Globus pallidus (tissue), 1 donor: ENCODE data around the gene FOXJ1.

Source experiments
- DNase-seq: peaks from one replicate; pipeline ENCODE4 v3.0.0-alpha.2; 2015; ENCODE audit warnings: low spot score

The FOXJ1 gene

DNA sequence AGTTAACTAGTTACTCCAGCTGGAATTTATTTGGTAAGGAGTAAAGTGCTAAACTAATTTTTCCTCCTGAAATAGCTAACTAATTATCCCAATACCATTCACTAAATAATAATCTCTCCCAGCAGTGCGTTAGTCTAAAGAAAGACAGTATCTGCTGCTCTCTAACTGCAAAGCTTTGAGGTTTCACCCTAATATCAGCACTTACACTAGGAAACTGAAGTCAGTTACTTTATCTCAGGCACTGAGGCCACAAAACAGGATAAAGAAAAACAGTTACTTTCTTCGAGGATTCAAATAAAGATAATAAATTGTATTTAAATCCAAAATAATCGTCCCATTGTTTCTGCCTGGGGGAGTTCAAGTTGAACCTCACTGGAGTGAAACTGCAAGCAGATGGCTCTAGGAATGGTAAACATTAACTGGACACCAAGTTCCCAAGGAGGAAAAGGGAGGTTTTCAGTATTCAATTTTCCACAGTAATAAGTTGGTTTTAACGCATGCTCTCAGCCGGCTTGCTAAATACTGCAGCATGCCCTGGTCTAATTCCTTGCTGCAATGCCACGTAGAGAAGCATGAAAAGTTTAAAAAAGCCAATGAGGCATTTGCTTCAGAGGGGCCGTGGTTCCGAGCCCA lies 20.0 kb upstream of the FOXJ1 start:
- no peak for DNase-seq

GRCh38 chr17:76159157-76159556 lies 18.1 kb upstream of the FOXJ1 start:
- DNase-seq: no peak

- DNase-seq: no peak
These were observed 16.7 kb upstream of the FOXJ1 start for GRCh38 chr17:76157759-76158158.

DNA sequence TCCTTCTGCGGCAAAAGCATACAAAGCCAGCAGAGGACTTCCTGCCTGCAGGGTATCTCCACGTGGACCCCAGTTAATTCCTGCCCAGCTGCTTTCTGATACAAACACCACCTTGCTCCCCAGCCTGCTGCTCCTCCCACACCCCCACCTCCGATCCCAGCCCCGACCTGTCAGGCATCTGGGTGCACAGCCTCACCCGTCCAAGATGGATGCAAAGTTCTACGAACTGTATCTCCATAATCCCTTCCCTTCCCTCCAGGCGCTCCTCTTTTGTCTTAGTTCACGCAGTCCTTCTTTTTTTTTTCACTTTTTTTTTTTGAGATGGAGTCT lies 15.6 kb upstream of the FOXJ1 start:
- no peak for DNase-seq

GRCh38 chr17:76155988-76156661 lies 15.1 kb upstream of the FOXJ1 start:
- DNase-seq: no peak

DNA sequence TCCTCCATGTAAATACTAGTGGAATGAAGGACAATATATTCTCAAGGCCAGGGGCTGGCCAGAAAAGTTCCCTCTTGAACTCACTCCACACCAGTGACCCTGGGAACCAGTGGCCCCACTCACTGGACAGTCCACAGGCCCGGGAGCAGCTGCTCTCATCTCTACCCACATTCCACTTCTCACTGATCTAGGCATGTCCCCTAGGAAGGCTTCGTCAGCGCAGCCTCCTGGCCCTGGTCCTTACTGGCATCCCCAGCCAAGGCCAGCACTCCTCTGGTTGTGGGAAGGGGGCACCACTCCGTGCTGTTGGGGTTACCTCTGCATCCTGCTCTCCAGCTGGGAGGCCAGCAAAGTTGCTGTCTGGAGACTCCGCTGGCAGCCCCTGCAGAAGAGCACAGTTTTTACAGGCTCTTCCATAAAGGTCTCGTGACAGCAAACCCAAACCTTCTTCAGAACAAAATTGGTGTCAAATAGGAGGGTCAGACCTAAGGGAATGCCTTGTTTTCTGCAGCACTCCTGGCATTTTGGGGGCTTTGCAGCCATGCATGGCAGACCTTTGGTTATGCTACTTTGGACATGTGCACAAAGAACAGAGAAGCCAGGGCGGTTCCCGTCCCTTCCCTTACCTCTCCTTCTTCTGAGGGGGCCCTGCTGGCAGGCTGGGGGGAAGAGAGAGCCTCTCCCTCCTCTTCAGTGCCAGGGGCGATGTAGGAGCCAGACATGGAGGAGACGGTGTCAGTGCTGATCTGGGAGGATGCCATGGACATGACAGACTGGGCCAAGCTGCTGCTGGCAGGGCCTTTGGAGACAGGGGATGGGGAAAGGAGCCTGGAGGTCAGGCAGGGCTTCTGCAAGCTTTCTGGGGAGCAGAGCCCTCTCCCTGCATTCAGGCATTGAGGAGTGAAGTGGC lies 14.1 kb upstream of the FOXJ1 start:
- DNase-seq: no peak

GRCh38 chr17:76154292-76154691 lies 13.2 kb upstream of the FOXJ1 start:
- DNase-seq: no peak

DNA sequence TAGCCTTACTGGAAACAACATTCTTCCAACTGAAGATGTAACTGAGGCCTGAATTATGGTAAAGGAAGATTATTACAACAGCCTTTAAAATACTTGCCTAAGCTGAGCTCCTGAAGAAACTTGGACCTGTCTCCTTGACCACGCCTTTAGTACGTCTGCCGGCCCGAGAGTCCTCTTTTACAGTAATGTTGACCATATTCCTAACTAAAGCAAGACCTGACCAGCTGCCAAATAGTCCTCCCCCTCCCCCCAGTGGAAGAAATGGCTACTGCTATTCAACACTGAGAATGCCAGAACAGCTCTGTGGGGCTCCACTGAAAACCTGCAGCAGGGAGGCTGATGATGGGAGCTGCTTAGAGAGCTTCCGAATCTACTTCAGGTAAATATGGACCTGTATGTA lies 12.6 kb upstream of the FOXJ1 start:
- DNase-seq: no peak

DNA sequence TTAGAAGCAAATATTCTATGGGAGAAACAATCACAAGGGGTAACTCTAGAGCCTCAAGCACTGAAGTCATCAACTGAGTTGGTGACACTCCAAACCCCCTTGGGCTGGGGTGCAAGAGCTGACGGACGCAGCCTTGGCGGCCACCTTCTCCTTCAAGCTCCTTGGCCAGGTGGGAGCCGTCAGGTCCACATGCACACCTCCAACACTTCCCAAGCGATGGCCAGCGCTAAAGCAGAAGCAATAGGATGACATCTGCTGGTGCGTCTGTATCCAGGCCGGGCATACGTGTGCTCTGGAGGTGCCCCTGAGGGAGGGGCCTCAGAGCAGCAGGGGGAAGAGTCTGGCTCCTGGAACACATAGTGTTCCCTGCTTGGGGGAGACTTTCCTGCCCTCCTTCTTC lies 12.2 kb upstream of the FOXJ1 start:
- no peak for DNase-seq

DNA sequence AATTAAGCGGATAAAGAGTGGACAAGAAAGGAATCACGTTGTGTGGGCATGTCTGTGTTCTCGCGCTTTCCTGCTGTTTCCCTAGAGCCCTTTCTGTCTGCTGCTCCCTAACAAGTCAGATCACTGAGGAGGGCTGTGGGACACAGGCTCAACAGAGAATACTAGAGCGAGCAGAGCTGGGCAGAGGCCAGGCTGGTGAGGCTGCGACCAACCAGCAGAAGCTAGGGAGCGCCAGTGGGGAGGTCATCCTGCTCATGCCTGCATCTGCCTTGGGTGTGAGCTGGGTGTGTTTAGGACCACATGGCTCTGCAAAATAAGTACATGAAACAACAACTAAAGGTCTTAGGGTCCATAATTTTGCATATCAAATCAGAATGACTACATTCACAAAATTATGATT lies 11.5 kb upstream of the FOXJ1 start:
- DNase-seq: no peak

DNA sequence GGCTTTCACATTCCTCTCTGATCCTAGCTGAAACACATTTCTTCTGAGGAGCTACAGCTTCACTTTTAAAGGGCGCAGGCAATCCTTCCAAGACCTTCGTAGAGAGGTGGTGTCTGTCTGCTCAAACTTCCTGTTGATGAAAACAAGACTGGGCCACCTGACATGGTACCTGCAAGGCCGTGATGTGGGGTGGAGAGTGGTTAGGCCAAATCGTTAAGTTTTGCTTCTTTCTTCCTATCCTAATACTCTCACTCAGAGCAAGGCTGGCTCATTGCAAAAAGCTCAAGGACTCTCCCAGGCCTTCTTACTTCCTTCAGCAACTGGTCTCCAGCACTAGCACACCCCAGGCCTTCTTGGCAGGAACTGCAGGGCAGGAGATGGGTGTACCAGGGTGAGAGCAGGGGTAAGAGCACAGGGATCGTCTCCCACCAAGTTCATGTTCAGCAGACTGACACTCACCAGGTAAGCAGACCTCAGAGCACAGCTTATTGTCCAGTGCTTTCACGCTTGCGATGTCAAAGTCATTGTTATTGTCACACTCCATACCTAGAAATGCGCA lies 10.9 kb upstream of the FOXJ1 start:
- no peak for DNase-seq

- no peak for DNase-seq
These were observed 9.9 kb upstream of the FOXJ1 start for GRCh38 chr17:76150712-76151622.

DNA sequence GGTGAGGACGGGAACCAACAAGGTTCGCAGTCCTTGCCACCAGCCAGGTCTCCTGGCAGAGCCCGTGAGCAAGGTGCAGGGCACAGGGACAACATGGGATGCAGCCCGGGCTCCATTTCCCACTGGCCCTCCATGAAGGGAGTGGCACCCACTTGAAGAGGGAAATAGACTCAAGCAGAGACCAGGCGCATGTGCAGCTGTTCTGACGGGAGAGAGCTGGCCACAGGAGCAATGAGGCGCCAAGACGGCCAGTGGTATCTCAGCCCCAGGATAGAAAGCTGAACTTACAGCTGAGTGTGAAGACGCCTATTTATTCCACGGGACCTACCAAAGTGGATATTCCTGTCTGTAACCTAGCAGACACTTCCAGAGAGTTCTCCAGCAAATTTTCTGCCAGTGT lies 8.2 kb upstream of the FOXJ1 start:
- no peak for DNase-seq

- DNase-seq: no peak
These were observed 6.9 kb upstream of the FOXJ1 start for GRCh38 chr17:76148015-76148326.

DNA sequence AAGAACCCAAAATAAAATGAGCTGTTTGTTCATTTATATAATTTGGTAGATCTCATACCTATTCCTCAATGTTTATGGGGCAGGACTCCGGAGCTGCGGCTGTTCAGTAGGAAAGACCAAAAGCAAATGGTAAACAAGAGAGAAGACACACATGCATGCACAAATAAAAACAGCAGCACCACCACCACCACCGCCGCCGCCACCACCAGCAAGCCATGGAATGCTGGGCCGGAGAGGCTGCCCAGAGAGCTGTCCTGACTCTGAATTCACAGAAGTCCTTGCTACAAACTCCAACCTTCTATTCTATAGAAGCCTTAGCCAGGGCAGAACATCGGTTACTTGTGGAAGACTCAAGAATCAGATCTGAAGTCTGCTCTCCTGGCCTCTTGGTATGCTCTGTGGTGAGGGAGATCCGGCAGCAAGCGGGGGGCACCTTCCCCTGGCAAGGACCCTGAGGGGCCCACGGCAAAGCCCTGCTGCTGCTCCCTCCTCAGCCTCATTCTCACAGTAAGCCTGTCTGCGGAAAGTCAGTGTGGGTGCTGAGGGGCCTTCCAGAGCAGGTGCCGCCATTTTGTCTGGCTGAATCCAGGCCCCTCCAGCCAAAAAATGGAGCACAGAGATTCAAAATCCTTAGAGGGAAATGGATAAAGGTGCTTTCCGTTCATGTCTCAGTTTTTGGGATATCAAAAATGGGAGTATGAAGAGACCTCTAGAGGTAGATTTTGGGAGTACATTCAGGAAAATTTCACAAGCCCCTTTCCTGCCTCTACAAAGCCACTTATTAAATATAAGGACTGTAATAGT lies 6.4 kb upstream of the FOXJ1 start:
- DNase-seq: no peak

DNA sequence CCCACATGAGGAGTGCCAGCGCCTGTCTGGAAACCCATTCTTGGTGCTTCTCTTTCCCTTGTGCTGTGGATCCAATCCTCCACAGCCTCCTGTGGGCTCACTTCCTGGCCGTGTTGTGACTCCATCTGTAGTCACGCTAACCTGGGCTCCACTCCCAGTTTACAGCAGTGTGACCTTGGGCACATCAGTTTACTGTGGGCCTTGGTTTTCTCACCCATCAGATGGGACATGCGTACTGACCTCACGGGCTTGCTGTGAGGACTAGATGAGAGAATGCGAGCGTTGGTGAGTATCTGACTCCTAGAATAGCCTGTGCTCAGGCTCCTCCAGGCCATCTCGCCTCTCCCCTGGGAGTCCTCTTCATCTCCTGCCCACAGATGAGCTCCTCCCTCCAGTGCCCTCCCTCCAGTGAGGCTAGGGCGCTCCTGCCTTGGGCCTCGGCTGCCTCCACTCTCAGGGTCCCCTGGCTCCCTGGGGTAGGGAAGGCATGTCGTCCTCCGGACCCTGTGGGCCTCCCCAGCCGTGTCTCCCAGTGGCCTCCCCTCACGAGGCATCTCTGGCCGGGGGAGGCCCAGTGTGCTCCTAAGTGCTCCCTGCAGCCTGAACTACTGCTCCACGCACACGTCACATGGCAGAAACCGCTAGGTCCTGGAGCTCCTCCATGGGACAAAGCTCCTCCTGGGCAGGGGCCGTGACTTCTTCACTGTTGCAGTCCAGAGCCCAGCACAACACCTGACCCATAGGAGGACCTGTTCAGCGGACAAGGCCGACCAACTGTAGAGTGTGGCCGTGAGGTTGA lies 5.2 kb upstream of the FOXJ1 start:
- DNase-seq: no peak

GRCh38 chr17:76145231-76146052 lies 4.4 kb upstream of the FOXJ1 start:
- no peak for DNase-seq

GRCh38 chr17:76142585-76143041 lies 1.6 kb upstream of the FOXJ1 start:
- DNase-seq: no peak

DNA sequence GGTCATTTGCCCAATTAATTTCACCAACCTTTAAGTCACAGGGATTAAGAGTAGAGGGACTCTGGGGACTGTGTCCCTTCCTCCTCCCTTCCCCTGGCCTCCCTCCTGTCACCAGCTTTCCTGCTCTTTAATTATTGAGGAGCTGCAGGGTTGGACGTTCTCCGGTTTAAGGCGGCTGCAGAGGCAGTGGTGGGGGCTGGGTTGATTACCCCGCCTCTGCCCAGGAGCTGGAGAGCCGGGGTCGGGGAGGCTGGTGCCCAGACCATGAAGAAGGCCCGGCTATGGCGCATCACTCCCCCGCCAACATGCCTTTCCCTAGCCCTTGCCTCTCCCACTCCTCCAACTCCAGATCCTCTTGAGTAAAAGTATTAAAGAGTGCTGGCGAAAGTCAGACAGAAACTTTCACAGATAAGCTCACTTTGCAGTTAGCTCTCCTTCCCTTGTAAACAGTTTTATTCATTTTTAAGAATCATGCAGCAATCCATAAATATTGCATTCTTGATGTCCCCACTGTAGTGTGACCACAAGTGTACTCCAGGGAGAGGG lies 1.1 kb upstream of the FOXJ1 start:
- DNase-seq: no peak
